Measurements from ENCODE around the gene SMCHD1.
"Not testable (repeated sequence)": the region's sequence is repeated elsewhere in the genome, so short reads cannot be mapped to it uniquely, and the experiment has no call there.

SMCHD1 gene

GRCh38 chr18:2656981-2657512 lies 1.5 kb downstream of the SMCHD1 start:
- in situ Hi-C loops (cut with MboI; ENCODE audit: low sequenced_read_pairs) = no loop called here

GRCh38 chr18:2657788-2658458 lies 2.4 kb downstream of the SMCHD1 start:
- in situ Hi-C loops (cut with MboI; ENCODE audit: low sequenced_read_pairs) = no loop called here

DNA sequence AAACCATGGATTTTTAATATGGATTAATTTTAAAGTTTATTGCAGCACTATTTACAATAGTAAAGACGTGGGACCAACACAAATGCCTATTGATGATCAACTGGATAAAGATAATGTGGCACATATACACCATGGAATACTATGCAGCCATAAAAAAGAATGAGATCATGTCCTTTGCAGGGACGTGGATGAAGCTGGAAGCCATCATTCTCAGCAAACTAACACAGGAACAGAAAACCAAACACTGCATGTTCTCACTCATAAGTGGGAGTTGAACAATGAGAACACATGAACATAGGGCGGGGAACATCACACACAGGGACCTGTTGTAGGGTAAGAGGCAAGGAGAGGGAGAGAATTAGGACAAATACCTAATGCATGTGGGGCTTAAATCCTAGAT lies 5.3 kb downstream of the SMCHD1 start:
- in situ Hi-C loops (cut with MboI; ENCODE audit: low sequenced_read_pairs) = not testable (repeated sequence)

- in situ Hi-C loops (cut with MboI; ENCODE audit: low sequenced_read_pairs) = not testable (repeated sequence)
These were observed 6.8 kb downstream of the SMCHD1 start for GRCh38 chr18:2662288-2662687.

DNA sequence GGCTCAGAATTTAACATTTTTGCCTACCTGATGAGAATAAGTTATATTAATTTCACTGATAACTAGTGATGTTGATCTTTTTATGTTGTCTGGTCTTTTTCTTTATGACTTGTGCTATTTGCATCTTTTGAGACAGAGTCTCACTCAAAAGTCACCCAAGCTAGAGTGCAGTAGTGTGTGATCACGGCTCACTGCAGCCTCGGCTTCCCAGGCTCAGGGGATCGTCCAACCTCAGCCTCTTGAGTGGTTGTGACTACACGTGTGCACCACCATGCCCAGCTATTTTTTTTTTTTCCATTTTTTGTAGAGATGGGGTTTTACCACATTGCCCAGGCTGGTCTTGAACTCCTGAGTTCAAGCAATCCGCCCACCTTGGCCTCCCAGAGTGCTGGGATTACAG lies 7.5 kb downstream of the SMCHD1 start:
- in situ Hi-C loops (cut with MboI; ENCODE audit: low sequenced_read_pairs) = no loop called here

GRCh38 chr18:2672410-2672809 lies 16.9 kb downstream of the SMCHD1 start:
- in situ Hi-C loops (cut with MboI; ENCODE audit: low sequenced_read_pairs) = no loop called here

DNA sequence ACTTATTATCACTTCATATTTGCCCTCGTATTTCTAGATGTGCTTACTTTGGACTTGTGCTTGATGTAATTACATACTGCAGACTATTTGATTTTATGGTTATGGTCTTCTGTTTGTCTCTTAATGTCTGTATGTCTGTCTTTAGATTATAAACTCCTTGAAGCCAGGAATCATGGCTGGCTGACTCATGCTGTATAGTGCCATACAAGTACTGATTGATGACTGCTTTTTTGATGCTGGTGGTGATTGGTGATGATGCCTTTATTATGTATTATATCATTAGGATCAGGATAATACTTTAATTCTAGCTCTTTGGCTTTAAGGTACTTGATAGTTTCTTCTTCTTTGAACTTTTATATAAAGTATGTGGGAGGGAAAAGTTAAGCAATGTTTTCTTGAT lies 17.3 kb downstream of the SMCHD1 start:
- in situ Hi-C loops (cut with MboI; ENCODE audit: low sequenced_read_pairs) = no loop called here

- in situ Hi-C loops (cut with MboI; ENCODE audit: low sequenced_read_pairs) = not testable (repeated sequence)
These were observed 23.4 kb downstream of the SMCHD1 start for GRCh38 chr18:2678933-2679332.

DNA sequence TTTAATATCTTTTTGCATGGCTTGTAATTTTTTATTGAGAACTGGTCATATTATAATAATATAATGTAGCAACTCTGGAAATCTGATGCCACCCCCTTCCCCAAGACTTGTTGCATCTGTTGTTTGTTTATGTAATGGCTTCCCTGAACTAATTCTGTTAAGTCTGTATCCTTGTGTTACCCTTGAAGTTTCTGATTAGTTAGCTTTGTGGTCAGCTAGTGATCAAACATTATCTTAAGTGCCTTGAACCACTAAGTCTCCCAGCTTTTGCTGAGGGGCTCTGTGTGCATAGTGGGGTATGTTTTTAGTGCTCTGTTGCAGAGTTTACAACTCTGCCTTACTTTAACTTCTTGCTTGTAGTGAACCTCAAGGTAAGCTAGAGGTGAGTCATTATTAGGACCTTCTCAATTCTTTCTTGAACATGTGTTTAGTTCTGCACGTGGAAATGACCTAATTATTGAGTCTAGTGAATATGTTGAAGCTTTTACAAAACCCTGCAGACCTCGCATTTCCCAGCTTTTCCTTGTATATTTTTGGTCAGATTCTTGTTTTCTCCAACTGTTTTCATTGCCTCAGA lies 24.8 kb downstream of the SMCHD1 start:
- in situ Hi-C loops (cut with MboI; ENCODE audit: low sequenced_read_pairs) = no loop called here

DNA sequence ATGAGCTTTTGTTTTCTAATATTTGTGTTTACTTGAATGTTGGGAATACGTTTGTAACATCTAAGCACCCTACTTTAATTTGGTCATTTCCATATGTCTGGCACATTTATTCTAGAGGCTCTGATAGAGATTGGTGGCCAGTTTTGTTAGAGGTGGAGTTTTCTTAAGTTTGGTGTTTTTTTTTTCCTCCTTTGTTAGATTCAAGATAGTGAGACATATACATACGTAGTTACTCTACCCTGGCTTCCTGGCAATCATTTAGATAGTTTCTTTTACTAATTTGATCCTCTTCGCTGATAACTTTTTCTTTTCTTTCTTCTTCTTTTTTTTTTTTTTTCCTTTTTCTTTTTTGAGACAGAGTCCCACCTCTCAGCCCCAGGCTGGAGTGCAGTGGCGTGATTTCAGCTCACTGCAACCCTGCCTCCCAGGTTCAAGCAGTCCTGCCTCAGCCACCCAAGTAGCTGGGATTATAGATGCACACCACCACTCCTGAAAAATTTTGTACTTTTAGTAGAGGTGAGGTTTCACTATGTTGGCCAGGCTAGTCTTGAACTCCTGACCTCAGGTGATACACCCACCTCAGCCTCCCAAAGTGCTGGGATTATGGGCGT lies 26.6 kb downstream of the SMCHD1 start:
- in situ Hi-C loops (cut with MboI; ENCODE audit: low sequenced_read_pairs) = no loop called here

GRCh38 chr18:2683055-2683454 lies 27.5 kb downstream of the SMCHD1 start:
- in situ Hi-C loops (cut with MboI; ENCODE audit: low sequenced_read_pairs) = no loop called here

- in situ Hi-C loops (cut with MboI; ENCODE audit: low sequenced_read_pairs) = no loop called here
These were observed 30.9 kb downstream of the SMCHD1 start for GRCh38 chr18:2686349-2686968.

- in situ Hi-C loops (cut with MboI; ENCODE audit: low sequenced_read_pairs) = no loop called here
These were observed 32.0 kb downstream of the SMCHD1 start for GRCh38 chr18:2687390-2688001.

DNA sequence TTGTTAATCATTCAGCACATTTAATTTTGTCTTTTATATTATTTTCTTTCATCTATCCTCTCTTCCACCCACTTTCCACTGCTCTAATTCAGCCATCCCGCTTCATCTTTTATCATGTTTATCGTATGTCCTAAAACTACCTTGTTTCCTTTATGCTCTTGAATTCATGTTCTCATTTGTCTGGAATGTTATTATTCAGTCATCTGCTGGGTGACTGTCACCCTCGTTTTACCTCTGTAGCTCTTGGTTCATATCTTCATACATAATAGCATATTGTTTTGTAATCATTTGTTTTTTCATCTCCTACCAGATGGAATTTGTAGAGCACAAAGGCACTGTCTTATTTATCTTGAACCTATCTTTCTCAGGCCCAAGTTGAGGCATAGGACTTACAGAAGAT lies 37.0 kb downstream of the SMCHD1 start:
- in situ Hi-C loops (cut with MboI; ENCODE audit: low sequenced_read_pairs) = no loop called here

GRCh38 chr18:2697184-2697583 lies 41.7 kb downstream of the SMCHD1 start:
- in situ Hi-C loops (cut with MboI; ENCODE audit: low sequenced_read_pairs) = no loop called here

DNA sequence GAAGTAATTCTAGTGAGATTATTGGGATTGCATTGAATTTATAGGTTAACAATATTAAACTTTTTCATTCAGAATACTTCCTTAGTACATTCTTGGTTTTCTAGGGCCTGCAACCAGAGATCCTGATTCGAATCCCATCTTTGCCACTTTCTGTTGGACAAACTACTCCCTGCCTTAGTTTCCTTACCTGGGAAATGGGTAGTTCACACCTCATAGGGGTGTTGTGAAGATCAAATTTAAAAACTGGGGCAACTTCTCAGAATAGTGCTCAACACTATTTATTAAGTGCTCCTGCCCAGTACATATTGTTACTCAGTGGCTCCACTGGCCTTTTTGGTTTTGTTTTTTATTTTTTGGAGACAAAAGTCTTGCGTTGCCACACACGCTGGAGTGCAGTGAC lies 43.5 kb downstream of the SMCHD1 start:
- in situ Hi-C loops (cut with MboI; ENCODE audit: low sequenced_read_pairs) = no loop called here

DNA sequence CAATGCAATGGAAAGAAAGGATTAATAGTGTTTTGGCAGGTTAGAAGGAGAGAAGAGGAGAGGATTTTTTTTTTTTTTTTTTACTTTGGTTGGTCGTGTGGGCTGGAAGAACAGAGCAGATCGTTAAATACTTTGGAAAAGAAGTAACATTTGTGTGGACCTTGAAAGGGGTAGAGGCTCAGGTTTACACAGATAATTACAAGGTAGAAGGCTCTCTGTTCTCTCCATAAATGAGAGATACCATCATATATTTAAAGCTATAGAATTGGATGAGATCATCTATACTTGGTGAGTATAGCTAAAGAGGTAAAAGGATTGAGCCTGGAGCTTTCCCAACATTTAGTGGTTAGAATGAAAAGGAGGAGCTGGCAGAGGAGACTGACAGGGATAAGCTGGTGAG lies 49.0 kb downstream of the SMCHD1 start:
- in situ Hi-C loops (cut with MboI; ENCODE audit: low sequenced_read_pairs) = no loop called here

GRCh38 chr18:2706903-2707302 lies 51.4 kb downstream of the SMCHD1 start:
- in situ Hi-C loops (cut with MboI; ENCODE audit: low sequenced_read_pairs) = no loop called here

GRCh38 chr18:2707551-2708168 lies 52.1 kb downstream of the SMCHD1 start:
- in situ Hi-C loops (cut with MboI; ENCODE audit: low sequenced_read_pairs) = no loop called here

DNA sequence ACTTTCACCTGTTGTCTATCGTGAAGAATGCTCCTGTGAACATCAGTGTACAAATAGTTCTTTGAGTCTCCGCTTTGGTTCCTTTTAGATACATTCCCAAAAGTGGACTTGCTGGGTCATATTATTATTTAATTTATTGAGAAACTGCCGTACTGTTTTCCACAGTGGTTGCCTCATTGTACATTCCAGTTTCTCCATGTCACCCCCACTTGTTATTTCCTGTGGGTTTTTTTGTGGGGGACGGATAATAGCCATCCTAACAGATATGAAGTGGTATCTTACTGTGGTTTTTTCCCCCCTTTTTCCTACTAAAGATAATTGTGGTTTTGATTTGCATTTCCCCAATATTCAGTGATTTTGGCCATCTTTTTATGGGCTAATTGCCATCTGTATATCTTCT lies 53.8 kb downstream of the SMCHD1 start:
- in situ Hi-C loops (cut with MboI; ENCODE audit: low sequenced_read_pairs) = no loop called here

DNA sequence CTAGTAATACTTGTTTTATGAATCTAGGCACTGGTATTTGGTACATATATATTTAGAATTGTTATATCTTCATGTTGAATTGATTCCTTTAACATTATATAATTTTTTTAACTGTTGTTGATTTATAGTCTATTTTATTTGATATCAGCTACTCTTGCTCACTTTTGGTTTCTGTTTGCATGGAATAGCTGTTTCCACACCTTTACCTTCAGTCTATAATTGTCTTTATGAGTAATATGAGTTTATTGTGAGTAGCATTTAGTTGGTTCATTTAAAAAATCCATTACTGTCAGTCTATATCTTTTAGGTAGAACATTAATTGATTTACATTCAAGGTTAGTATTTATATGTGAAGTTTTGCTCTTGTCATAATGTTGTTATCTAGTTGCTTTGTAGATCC lies 58.6 kb downstream of the SMCHD1 start:
- in situ Hi-C loops (cut with MboI; ENCODE audit: low sequenced_read_pairs) = no loop called here

Measured in HL-60/S4 treated with retinoic acid at 250 ng/mL for 4 days and 3 days (cell line).